SHP77 treated with DMSO at 0.1 percent for 48 hours (cell line): ENCODE measurements around the gene ST6GALNAC3.
"Not testable (repeated sequence)": the region's sequence is repeated elsewhere in the genome, so short reads cannot be mapped to it uniquely, and the experiment has no call there.

Source experiments
- DNase-seq: peaks from one replicate; lab custom pipeline; 2025; lab: John Stamatoyannopoulos, UW

ST6GALNAC3 gene

DNA sequence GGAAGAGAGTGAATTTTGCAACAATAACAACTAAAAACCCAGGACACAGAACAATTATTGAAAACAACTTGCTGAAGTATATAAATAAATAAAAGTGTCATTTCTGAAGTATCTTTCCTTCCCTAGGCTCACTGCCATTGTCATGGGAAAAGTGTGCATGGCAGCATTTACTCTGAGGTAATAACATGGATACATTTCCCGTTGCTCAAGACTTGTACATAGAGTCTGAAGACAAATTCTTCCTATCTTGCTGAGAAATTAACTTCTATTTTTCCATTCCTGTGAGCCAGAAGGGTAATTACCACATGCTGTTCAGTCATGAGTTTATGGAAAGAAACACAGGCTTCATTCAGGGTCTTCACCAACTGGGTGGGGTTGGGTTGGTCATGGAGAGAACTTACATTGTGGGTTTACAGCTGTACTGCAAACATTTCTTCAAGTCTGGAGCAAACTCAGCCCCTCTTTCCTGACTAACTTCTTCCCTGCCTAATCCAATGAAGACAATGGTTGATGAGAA, 32.2 kb downstream of the ST6GALNAC3 start:
- no peak for DNase-seq

DNA sequence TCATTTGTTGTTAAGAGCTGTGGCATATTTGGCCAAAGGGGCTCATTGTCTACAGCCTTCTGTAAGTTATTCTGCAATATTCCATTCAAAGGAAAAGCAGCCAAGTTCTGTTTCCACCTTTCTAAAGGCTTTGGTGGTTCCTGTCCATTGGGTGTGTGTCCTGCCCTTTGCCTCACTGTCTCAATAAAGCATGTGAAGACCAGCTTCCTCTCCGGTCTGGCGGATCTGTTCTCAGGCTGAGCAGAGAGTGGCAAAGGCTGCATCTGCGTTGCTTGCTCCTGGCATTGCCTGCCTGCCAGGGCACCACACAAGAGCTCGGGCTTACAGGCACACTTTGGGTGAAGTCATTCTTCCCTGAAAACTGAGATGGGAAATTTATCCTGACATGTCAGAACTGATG, 34.9 kb downstream of the ST6GALNAC3 start:
- DNase-seq: no peak

- no peak for DNase-seq
These were observed 35.5 kb downstream of the ST6GALNAC3 start for GRCh38 chr1:76109901-76110560.

DNA sequence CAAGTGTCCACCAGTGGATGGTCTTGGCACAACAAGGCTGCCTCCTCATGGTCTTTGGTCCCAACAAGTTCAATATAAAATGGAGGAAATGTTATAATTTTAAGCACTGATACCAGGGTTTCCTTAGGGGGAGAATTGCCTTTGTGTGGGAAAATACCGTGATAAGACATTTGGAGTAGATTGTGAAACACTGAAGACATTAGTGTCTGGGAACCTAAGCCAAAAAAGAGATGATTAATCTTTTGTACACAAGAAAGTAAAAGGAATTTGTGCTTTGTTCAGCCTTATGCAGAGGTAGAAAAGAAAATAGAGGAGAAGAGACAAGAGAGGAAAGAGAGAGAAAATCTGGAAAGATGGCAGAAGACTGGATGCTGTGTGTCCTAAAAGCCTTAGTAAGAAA, 36.1 kb downstream of the ST6GALNAC3 start:
- no peak for DNase-seq

DNA sequence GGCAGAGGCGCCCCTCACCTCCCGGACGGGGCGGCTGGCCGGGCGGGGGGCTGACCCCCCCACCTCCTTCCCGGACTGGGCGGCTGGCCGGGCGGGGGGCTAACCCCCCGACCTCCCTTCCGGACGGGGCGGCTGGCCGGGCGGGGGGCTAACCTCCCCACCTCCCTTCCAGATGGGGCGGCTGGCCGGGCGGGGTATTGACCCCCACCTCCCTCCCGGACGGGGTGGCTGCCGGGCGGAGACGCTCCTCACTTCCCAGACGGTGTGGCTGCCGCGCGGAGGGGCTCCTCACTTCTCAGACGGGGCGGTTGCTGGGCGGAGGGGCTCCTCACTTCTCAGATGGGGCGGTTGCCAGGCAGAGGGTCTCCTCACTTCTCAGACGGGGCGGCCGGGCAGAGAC, 37.8 kb downstream of the ST6GALNAC3 start:
- DNase-seq: not testable (repeated sequence)

- no peak for DNase-seq
These were observed 38.9 kb downstream of the ST6GALNAC3 start for GRCh38 chr1:76113446-76113845.

- no peak for DNase-seq
These were observed 40.6 kb downstream of the ST6GALNAC3 start for GRCh38 chr1:76115171-76115570.

- no peak for DNase-seq
These were observed 47.3 kb downstream of the ST6GALNAC3 start for GRCh38 chr1:76121850-76122249.

DNA sequence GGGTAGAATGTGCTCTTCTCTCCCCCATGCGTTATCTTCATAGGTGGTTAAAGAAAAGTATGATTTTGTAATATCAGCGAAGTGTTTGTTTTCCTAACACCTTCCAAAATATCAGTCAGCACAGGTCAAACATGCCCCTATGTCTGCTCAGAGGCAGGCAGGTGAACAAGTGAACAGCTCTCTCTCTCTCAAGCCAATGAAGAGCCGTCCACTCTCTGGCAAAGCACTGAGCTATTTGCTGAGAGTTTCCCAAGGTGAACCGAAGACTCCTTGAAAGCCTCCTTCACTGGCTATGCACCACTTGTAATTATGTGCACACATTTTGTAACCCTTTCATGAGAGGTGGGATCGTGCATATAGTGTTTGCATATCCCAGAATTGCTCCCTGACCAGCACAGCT, 47.7 kb downstream of the ST6GALNAC3 start:
- DNase-seq: no peak

- DNase-seq: not testable (repeated sequence)
These were observed 49.0 kb downstream of the ST6GALNAC3 start for GRCh38 chr1:76123411-76124064.

DNA sequence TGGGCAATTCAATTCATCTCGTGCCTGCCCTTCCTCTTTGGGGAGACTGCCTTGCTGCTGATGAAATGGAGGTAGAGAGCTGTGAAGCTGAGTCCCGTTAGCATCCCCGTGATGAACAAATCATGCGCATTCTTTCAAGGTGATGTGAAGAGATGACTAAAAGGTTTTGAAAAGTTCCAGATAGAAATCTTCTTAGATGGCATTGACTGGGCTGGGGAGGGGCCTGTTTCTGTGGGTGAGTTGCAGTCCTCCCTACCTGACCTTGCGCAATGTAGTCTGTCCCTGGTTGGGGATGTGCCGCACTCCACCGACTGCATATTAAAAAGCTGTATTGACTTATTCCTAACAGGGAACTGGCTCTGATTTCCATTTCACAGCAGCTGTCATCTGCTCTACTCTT, 49.6 kb downstream of the ST6GALNAC3 start:
- no peak for DNase-seq

DNA sequence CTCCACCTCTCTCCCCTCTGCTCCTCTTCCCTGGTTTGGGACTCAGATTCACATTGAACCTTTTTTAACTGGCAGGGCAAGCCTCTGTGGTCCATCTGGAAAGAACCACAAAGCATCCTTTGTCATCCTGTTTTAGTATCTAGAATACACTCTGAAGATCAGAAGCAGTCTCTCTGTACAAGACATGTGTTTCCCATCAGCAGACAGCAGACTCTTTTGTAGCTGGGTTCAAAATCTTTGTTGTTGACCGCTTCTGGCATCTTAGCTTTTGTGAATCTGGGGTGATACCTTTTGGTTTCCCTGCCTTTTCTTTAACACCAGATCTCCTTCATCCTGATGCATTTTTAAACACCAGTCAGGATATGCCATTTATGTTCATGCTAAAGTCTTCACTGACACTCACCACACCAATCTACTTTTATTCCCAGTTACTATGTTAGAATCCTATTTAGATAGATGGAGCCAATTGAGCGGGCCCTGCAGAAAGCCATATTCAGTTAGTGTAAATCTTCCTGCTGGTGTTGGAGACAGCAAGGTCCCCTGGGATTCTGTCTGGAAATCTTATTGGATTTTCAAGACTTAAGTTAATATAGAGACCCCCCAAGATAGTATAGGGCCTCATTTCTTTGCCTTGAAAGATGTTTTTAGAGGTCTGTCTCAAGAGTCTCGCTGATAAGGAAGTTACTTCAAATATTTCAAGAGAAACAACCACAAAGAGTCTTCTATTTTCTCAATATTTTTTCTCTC, 51.1 kb downstream of the ST6GALNAC3 start:
- no peak for DNase-seq

- no peak for DNase-seq
These were observed 53.5 kb downstream of the ST6GALNAC3 start for GRCh38 chr1:76128096-76128495.

GRCh38 chr1:76129731-76130130, 55.2 kb downstream of the ST6GALNAC3 start:
- no peak for DNase-seq

GRCh38 chr1:76130992-76131391, 56.4 kb downstream of the ST6GALNAC3 start:
- DNase-seq: no peak

GRCh38 chr1:76133977-76134376, 59.4 kb downstream of the ST6GALNAC3 start:
- DNase-seq: no peak

DNA sequence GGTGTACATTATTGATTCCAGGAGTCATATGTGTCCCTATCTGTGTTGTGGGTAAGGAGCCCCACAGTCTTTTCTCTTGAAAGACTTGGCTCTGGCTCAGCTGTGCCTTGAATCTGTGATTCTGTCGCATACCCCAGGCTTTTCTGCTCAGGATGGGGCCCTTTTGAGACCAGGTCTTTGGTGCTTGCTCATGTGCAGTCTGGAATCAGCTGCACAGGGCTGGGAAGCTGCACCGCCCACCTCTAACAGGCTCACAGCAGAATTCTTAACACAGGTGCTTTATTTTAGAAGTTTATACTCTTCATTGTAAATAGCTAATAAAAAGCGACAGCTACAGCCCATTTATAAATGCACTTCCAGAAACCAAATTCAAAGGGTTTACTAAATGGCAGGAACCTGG, 61.3 kb downstream of the ST6GALNAC3 start:
- no peak for DNase-seq

DNA sequence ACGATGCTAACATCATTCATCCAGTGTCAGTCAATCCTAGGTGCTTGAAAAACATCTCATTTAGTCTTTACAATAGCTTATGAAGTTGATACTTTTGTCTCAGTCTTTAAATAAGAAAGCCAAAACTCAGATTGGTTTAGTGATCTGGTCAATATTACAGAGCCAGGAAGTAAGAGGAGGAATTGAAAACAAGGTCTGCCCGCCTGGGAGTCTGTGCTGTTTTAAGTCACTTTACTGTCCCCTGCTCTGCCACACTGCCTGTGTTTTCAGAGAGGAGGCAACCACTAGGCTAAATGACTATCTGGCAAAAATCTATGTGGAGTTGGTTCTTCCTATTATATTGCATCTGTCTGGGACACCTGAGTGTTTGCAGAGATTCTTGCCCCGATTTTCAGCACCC, 62.3 kb downstream of the ST6GALNAC3 start:
- no peak for DNase-seq

DNA sequence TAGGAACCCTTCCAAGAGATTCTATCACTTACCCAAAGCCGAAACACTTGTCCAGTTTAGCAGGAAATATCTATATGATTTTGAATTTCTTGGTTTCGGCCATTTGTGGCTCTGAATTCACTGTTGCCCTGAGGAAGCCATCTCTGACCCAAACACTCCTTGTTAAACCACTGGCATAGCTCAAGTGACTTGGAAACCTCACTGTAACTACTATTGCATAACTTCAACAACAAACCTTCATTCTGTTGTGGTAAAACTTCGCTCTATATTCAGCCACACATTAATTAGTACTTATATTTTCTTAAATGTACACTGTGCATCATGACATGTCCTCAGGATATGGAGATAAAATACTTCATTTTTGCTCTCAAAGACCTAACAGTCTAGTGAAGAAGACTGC, 63.2 kb downstream of the ST6GALNAC3 start:
- no peak for DNase-seq

- no peak for DNase-seq
These were observed 63.7 kb downstream of the ST6GALNAC3 start for GRCh38 chr1:76138217-76138616.

GRCh38 chr1:76140227-76140626, 65.7 kb downstream of the ST6GALNAC3 start:
- no peak for DNase-seq

GRCh38 chr1:76141929-76142328, 67.4 kb downstream of the ST6GALNAC3 start:
- no peak for DNase-seq
